ENCODE data around the gene KRT37. TPM values are rescaled to one million over a fixed set of nuclear protein-coding genes. Genes with fewer than 3 reads are reported as not detected.

The KRT37 gene
- polyA plus RNA-seq, 3 donors = not detected

DNA sequence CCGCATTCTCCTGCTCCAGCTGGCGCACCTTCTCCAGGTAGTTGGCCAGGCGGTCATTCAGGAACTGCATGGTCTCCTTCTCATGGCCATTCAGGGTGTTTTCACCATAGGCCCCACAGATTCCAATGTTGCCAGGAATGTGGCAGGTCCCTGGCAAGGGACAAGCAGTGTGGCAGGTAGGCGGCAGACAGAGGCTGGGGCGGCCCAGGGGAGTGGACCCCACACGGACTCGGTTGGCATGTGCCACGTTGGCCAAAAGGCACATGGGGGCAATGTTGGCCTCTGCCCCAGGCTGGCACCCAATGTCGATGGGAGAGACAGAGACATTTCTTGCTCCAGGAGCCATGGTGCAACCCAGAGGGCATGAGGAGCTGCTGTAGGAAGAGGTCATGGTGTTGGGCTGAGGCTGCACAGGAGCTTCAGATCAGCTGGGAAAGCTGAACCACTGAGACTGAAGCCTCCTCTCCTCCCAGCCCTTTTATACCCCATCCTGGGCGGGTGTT, 16.2 kb upstream of the KRT37 start, which contains the start of gene KRT38:
TSS of gene KRT38 (minus strand) at position 453 of the 503 bp plus-strand sequence. CDS start at position 391, 62 bp downstream.
- Histone ChIP-seq H3K27ac (ENCODE audit: low read depth in 1 of 2, low read length in 2 of 2) (no peak within 1 kb of the TSS), H4K20me1 (ENCODE audit: insufficient read depth, low read length) (no peaks in the 10 kb centered on the region), H3K36me3 (replicated peaks in 1 of 2; ENCODE audit: control insufficient read depth in 1 of 2, insufficient read depth in 2 of 2, low read length in 2 of 2) (no peaks in the 10 kb centered on the region), H3K4me2 (replicated peaks; ENCODE audit: extremely low read depth, low read length, poor library complexity, severe bottlenecking) (no peak within 1 kb of the TSS), H3K79me2 (ENCODE audit: insufficient read depth, low read length) (no peaks in the 10 kb centered on the region), H2AFZ (ENCODE audit: insufficient read depth, low read depth, low read length, poor library complexity, severe bottlenecking) (no peak within 1 kb of the TSS), H3K4me1 (ENCODE audit: control insufficient read depth in 1 of 2, insufficient read depth in 2 of 2, low read length in 2 of 2) (no peaks in the 10 kb centered on the region), H3K9ac (ENCODE audit: insufficient read depth, low read length, poor library complexity, severe bottlenecking) (no peak within 1 kb of the TSS), H3K27me3 (ENCODE audit: control insufficient read depth in 2 of 2, insufficient read depth in 2 of 2, low read length in 2 of 2) (peaks cover 2 to 3% of the 10 kb centered on the region in 2 donors), H3K4me3 (replicated peaks in 1 of 3; ENCODE audit: low read depth in 2 of 3, low read length in 3 of 3) (no peak within 1 kb of the TSS), H3K9me3 (replicated peaks in 1 of 2; ENCODE audit: control insufficient read depth in 1 of 2, insufficient read depth in 1 of 2, low read length in 2 of 2) (no peaks in the 10 kb centered on the region)
- intact Hi-C loops (cut with micrococcal nuclease) = no loop called here
- TF ChIP-seq, protein P1, sequence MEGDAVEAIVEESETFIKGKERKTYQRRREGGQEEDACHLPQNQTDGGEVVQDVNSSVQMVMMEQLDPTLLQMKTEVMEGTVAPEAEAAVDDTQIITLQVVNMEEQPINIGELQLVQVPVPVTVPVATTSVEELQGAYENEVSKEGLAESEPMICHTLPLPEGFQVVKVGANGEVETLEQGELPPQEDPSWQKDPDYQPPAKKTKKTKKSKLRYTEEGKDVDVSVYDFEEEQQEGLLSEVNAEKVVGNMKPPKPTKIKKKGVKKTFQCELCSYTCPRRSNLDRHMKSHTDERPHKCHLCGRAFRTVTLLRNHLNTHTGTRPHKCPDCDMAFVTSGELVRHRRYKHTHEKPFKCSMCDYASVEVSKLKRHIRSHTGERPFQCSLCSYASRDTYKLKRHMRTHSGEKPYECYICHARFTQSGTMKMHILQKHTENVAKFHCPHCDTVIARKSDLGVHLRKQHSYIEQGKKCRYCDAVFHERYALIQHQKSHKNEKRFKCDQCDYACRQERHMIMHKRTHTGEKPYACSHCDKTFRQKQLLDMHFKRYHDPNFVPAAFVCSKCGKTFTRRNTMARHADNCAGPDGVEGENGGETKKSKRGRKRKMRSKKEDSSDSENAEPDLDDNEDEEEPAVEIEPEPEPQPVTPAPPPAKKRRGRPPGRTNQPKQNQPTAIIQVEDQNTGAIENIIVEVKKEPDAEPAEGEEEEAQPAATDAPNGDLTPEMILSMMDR (IDR thresholded peaks at IDR 0.05) = no peak
- DNase-seq = no peak
- WGBS (ENCODE audit: insufficient coverage) = 97% methylated on average over 8 of the region's 10 CpGs
- Mint-ChIP-seq H3K27ac (no peak within 1 kb of the TSS), H3K4me3 (no peak within 1 kb of the TSS), H3K27me3 (ENCODE audit: low read depth in 3 of 3) (peaks cover 9 to 25% (median 10%) of the 10 kb centered on the region in 3 donors), H3K36me3 (no peaks in the 10 kb centered on the region), H3K4me1 (no peaks in the 10 kb centered on the region), H3K9me3 (peaks cover 0 to 3% (median 0%) of the 10 kb centered on the region in 7 donors)

DNA sequence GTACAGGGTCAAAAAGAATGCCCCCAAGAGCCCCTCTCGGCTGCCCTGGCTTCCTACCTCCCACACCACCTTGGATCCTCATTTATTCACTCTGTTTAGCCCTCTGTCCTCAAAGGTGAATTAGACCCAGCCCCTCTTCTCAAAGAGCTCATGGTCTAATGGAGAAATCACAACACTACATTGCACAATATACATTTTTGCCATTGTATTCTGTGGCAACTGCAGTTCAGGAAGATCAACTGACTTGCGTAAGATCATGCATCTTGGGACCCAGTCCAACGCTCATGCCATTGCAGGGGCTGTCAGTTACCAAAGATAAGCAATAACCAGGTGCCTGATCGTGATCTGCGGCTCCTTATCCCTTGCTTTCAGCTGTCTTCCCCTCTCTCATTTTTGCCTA, 15.0 kb upstream of the KRT37 start:
- H4K20me1 ChIP-seq (ENCODE audit: insufficient read depth, low read length) = no peaks in the 10 kb centered on the region
- no peak overlapping the region for H3K4me2 ChIP-seq (replicated peaks; ENCODE audit: extremely low read depth, low read length, poor library complexity, severe bottlenecking)
- H3K79me2 ChIP-seq (ENCODE audit: insufficient read depth, low read length) = no peaks in the 10 kb centered on the region
- peaks cover 7 to 19% (median 8%) of the 10 kb centered on the region in 3 donors for H3K27me3 Mint-ChIP-seq (ENCODE audit: low read depth in 3 of 3)
- no peak overlapping the region for H3K27ac Mint-ChIP-seq
- intact Hi-C loops (cut with micrococcal nuclease) = no loop called here
- no peaks in the 10 kb centered on the region for H3K9me3 ChIP-seq (replicated peaks in 1 of 2; ENCODE audit: control insufficient read depth in 1 of 2, insufficient read depth in 1 of 2, low read length in 2 of 2)
- TF ChIP-seq, protein P1 (IDR thresholded peaks at IDR 0.05) = no peak
- no peak for DNase-seq
- no peaks in the 10 kb centered on the region for H3K4me1 ChIP-seq (ENCODE audit: control insufficient read depth in 1 of 2, insufficient read depth in 2 of 2, low read length in 2 of 2)
- H3K36me3 ChIP-seq (replicated peaks in 1 of 2; ENCODE audit: control insufficient read depth in 1 of 2, insufficient read depth in 2 of 2, low read length in 2 of 2) = no peaks in the 10 kb centered on the region
- no peak overlapping the region for H3K9ac ChIP-seq (ENCODE audit: insufficient read depth, low read length, poor library complexity, severe bottlenecking)
- H3K4me1 Mint-ChIP-seq = no peaks in the 10 kb centered on the region
- H2AFZ ChIP-seq (ENCODE audit: insufficient read depth, low read depth, low read length, poor library complexity, severe bottlenecking) = no peak overlapping the region
- H3K4me3 ChIP-seq (replicated peaks in 1 of 3; ENCODE audit: low read depth in 2 of 3, low read length in 3 of 3) = no peak overlapping the region
- no peak overlapping the region for H3K4me3 Mint-ChIP-seq
- 72% methylated on average over 3 of the region's 5 CpGs for WGBS (ENCODE audit: insufficient coverage)
- H3K27me3 ChIP-seq (ENCODE audit: control insufficient read depth in 2 of 2, insufficient read depth in 2 of 2, low read length in 2 of 2) = peaks cover 0 to 3% of the 10 kb centered on the region in 2 donors
- no peaks in the 10 kb centered on the region for H3K36me3 Mint-ChIP-seq
- H3K9me3 Mint-ChIP-seq = peaks cover 0 to 3% (median 0%) of the 10 kb centered on the region in 7 donors
- no peak overlapping the region for H3K27ac ChIP-seq (ENCODE audit: low read depth in 1 of 2, low read length in 2 of 2)
